HG03565 (cell line): ENCODE measurements around the gene HAVCR1.

Experiments
- ATAC-seq: cut with Tn5 transposase; IDR thresholded peaks from one replicate; pipeline ENCODE4 v1.9.1; 2021; ENCODE audit warnings: mild to moderate bottlenecking, moderate library complexity; ENCODE audit not compliant: unreplicated experiment

Gene HAVCR1

GRCh38 chr5:157004893-157005551, 53.9 kb downstream of the HAVCR1 start:
- ATAC-seq = peak; percentile 69

- no peak for ATAC-seq
Observed at GRCh38 chr5:156991714-156992113, 67.2 kb downstream of the HAVCR1 start.

- ATAC-seq = no peak
Observed at GRCh38 chr5:156984064-156984463, 74.9 kb downstream of the HAVCR1 start.

GRCh38 chr5:156981481-156981880, 77.4 kb downstream of the HAVCR1 start:
- no peak for ATAC-seq
